Coronary artery (tissue), 2 donors: Measurements from ENCODE around the gene OR4D1.

Source experiments
- DNase-seq: peaks from one replicate; pipeline ENCODE4 v3.0.0-alpha.2; 2017; ENCODE audit warnings: low spot score
- H3K27ac ChIP-seq, 2 donors: fragments of 200-600 bp; sonication (generic); one replicate each; pipeline ENCODE4 v1.5.1; 2016 to 2019
- H3K4me3 ChIP-seq: fragments of 200-600 bp; sonication (generic); 2 replicates; pipeline ENCODE4 v1.5.1; 2016; ENCODE audit warnings: mild to moderate bottlenecking, moderate library complexity
- TF ChIP-seq, protein P1 (sequence below): fragments of 200-600 bp; sonication (generic); IDR thresholded peaks from one replicate; pipeline ENCODE4 v1.5.1; 2019; ENCODE audit warnings: antibody characterized with exemption

The OR4D1 gene

DNA sequence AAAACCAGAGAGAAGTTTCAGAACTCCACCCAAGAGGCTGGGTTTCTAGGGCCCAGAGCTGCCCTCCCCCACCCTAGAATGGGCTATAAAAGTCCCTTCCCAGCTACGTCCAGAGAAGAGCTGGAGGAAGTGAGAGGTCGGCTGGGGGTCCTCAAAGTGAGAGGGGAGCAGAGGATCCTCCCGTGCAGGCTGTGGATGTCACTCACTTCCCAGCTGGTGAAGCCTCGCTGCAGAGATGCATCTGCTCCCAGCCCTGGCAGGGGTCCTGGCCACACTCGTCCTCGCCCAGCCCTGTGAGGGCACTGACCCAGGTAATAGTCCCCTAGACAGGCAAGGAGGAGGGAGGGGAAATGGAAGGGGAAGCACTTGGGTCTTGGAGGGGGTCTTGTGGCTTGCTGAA is 44.4 kb downstream of the OR4D1 start, which contains the start of gene EPX:
TSS of gene EPX (plus strand) at position 115 of the 400 bp plus-strand sequence. CDS start at position 236, 121 bp downstream.
- TF ChIP-seq, protein P1, sequence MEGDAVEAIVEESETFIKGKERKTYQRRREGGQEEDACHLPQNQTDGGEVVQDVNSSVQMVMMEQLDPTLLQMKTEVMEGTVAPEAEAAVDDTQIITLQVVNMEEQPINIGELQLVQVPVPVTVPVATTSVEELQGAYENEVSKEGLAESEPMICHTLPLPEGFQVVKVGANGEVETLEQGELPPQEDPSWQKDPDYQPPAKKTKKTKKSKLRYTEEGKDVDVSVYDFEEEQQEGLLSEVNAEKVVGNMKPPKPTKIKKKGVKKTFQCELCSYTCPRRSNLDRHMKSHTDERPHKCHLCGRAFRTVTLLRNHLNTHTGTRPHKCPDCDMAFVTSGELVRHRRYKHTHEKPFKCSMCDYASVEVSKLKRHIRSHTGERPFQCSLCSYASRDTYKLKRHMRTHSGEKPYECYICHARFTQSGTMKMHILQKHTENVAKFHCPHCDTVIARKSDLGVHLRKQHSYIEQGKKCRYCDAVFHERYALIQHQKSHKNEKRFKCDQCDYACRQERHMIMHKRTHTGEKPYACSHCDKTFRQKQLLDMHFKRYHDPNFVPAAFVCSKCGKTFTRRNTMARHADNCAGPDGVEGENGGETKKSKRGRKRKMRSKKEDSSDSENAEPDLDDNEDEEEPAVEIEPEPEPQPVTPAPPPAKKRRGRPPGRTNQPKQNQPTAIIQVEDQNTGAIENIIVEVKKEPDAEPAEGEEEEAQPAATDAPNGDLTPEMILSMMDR: no peak
- no peak for DNase-seq
- Histone ChIP-seq H3K4me3 (no peak within 1 kb of the TSS), H3K27ac (no peak within 1 kb of the TSS)

DNA sequence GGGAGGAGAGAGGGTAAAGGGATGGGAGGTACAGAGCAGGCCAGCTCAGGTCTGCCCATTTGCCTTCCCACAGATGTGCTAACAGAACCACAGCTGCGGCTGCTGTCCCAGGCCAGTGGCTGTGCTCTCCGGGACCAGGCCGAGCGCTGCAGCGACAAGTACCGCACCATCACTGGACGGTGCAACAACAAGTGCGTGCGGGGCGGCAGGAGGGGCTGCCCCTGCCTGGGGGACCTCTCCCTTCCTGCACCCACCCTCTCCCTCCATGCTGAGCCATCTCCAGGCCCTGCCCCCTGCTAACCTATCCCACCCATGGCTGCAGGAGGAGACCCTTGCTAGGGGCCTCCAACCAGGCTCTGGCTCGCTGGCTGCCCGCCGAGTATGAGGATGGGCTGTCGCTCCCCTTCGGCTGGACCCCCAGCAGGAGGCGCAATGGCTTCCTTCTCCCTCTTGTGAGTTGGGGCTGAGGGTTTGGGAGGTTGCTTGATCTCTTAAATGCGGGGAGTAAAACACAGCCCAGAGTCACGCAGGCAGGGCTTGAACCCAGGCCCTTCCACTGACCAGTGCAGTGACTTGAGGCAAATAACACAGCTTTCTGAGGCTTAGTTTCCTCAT is 45.6 kb downstream of the OR4D1 start:
- TF ChIP-seq, protein P1: no peak
- H3K27ac ChIP-seq: no peak overlapping the region
- H3K4me3 ChIP-seq: no peak overlapping the region
- DNase-seq: no peak

DNA sequence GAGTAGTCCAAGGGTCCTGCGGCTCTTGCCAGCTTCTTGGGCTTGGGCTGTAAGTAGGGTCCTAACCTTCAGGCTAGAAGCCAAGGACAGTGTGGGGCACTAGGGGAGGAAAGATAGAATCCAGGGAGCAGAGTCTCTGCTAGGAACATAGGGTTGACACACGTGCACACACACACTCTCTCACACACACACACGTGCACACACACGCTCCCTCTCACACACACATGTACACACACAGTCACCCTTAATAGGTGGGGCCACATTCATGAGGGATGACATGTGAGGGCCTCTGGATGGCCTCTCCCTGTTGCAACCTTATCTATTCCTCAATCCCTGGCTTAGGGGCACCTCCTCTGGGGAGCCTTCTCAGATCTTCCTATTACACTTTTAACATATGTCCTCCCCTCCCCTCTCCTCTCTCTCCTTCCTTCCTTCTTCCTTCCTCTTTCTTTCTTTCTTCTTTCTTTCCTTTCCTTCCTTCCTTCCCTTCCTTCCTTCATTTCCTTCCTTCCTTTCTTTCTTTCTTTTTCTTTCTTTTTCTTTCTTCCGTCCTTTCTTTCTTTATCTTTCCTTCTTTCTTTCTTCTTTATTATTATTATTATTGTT is 47.4 kb downstream of the OR4D1 start:
- DNase-seq: no peak
- H3K4me3 ChIP-seq: no peak overlapping the region
- H3K27ac ChIP-seq: no peak overlapping the region
- TF ChIP-seq, protein P1: no peak

DNA sequence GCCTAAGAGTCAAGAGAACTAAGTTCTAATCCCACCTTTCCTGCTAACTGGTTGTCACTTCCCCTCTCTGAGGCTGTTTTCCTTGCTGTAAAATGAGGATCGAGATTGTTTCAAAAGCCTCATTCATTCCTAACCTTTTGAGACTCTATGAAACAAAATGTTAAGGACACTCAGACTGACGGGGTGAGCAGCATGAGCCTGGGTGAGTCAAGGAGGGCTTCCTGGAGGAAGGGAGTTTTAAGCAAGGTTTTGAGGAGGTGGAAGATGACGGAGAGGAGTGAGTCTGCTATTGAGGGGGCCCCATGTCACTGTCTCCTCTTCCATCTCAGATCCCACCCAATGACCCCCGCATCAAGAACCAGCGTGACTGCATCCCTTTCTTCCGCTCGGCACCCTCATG is 48.4 kb downstream of the OR4D1 start:
- Histone ChIP-seq H3K27ac (no peak overlapping the region), H3K4me3 (no peak overlapping the region)
- DNase-seq: no peak
- TF ChIP-seq, protein P1: no peak

DNA sequence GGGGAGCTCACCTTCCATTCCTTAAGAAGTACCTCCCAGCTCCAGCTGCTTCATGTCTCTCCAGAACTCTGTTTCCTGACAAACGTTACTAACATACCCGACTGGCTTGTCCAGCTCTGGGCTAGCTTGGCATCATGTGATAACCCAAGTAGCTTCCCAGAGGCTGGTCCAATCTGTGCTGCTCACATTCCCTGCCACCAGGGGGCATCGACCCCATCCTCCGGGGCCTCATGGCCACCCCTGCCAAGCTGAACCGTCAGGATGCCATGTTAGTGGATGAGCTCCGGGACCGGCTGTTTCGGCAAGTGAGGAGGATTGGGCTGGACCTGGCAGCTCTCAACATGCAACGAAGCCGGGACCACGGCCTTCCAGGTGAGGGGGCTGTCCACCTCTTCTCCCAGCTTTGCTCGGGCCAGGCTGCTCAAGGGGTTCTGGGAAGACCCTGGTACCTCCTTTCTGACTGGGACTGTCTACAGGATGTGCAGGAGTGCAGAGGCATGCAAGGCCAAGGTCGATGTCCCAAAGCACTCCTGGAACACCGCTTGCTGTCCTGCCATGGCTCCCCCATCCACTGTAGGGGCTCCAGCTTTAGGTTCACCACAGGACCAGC is 51.9 kb downstream of the OR4D1 start:
- Histone ChIP-seq H3K27ac (no peak overlapping the region), H3K4me3 (no peak overlapping the region)
- TF ChIP-seq, protein P1: no peak
- no peak for DNase-seq

DNA sequence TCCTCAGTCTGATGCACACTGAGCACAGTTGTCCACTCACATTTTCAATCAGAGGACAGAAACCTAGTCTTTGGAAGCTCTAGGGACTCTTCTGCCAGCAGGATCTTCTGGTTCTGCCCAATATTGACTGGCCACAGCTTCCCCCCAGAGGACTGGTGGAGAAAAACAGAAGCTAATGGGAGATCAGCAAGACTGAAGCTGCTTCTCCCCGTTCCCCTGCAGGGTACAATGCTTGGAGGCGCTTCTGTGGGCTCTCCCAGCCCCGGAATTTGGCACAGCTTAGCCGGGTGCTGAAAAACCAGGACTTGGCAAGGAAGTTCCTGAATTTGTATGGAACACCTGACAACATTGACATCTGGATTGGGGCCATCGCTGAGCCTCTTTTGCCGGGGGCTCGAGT is 54.7 kb downstream of the OR4D1 start:
- Histone ChIP-seq H3K4me3 (no peak overlapping the region), H3K27ac (no peak overlapping the region)
- no peak for DNase-seq
- TF ChIP-seq, protein P1: no peak

DNA sequence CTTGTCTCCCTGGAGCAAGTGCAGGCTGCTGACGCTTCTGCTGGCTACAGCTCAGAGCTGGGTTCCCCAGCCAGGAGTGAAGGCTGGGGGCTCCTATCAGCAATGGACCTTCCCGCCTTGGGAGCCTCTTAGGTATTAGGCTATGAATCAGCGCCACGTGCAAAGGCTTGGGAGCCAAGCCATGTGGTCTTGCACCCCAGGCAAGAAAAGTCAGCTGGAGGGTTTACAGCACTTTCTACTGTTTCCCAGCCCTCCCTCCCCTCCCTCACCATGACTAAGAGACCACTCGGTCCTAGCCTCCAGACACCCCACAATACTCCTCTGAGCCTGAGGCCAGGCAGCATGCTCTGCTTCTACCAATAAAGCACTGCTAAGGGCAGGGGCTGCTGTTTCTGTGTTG is 56.6 kb downstream of the OR4D1 start:
- H3K4me3 ChIP-seq: no peak overlapping the region
- no peak overlapping the region for H3K27ac ChIP-seq
- no peak for DNase-seq
- TF ChIP-seq, protein P1: no peak
